Stimulated activated CD8-positive, alpha-beta memory T cell treated with anti-CD3 and anti-CD28 coated beads, Interleukin-4, amount 100 ng/mL, for 24 hours (primary cell): ENCODE data around the gene C16orf87.

Experiments
- DNase-seq: peaks from one replicate; pipeline ENCODE4 v3.0.0-alpha.2; 2020; ENCODE audit warnings: low read depth

C16orf87 gene

DNA sequence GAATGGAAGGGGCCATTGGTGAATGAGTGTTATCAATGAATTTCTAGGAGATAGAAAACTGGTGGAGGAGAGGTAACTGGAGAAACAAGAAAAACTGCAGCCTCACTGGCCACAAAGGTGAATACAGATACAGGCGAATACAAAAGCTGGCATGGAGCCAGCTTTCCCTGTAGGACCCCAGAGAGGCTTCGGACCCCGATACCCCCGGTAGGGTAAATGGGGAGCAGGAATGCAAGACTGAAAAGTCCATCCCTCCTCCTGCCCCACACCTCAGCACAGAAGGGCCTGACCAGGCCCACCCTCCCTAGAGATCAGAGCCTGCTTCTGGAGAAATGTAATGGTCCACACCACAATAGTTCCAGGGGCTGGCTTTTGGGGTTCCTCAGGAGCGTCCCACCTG is 78.0 kb downstream of the C16orf87 start:
- DNase-seq = no peak

DNA sequence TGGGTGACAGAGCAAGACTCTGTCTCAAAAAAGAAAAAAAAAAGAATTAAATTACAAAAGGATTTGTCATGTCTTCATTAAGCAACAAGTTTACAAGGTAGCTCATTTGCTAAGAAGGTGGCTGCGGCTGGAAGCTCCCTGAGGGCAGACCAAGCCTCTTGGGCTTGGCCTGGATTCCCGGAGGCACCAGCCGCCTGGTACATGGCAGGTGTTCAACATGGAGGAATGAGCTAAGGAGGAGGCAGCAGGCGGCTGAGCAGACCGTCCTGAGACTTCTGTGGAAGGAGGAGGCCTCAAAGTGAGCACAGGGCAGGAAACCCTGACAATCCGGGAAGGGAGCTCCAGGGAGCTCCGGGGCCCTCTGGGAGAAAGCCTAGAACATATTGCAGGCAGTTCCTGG is 79.6 kb downstream of the C16orf87 start:
- no peak for DNase-seq

GRCh38 chr16:46748775-46749705 is 81.9 kb downstream of the C16orf87 start:
- no peak for DNase-seq

- DNase-seq = no peak
Observed at GRCh38 chr16:46747777-46748651, 83.0 kb downstream of the C16orf87 start, which contains the start of gene MYLK3. TSS of gene MYLK3 (minus strand) at chr16:46748344. CDS start at chr16:46748193, 151 bp downstream.

DNA sequence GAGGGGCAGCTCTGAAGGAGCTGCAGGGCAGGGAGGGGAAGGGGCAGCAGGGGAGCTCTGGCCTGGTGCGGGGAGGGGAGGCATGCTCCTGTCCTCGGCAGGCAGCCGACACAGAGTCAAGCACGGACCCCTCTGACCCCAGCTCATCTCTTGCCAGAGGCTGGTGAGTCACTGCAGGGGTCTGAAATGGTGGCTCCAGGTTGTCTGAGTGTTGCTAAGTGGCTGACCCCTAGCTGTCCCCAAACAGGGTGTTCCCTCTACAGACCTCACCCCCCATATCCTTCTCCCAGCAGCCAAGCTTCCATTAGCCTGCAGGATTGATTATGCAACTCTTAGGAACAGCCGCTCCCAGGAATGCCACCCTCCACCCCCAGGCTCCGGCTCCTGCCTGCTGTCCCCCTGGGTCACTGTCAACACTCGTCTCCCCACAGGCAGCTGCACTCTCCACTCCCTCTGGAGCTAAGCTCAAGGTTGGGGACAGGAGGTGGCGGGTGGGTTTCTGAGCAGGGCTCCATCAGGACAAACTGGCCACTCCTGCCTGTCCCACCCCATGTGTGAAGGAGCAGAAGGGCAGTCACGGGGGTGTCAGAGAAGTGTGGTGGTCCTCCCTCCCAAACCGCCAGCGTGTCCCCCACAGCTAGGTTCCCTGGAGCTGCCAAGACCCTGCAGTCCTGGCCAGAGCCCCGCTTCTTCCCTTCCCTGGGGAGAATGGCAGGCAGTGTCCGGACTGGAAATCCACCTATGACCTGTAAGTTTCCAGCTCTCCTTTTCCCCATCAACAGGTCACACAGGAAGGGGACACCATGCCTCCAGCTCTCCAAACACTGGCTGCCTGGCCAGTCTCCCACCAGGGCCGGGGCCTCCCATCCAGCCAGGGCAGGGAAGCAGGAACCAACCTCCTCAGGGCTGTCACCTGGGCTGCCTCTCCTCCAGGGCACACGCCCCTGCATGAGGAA is 83.9 kb downstream of the C16orf87 start:
- DNase-seq = no peak
